GM21825 (cell line): ENCODE measurements around the gene SLC38A10.

ENCODE experiments used
- ATAC-seq: cut with Tn5 transposase; IDR thresholded peaks from one replicate; pipeline ENCODE4 v1.9.1; 2021; ENCODE audit warnings: mild to moderate bottlenecking, moderate library complexity; ENCODE audit not compliant: unreplicated experiment

Gene SLC38A10

GRCh38 chr17:81210868-81211267, 84.2 kb downstream of the SLC38A10 start:
- no peak for ATAC-seq

- ATAC-seq = no peak
Observed at GRCh38 chr17:81210466-81210865, 84.6 kb downstream of the SLC38A10 start.

GRCh38 chr17:81209141-81209540, 86.0 kb downstream of the SLC38A10 start:
- ATAC-seq = no peak

- no peak for ATAC-seq
Observed at GRCh38 chr17:81208651-81209050, 86.5 kb downstream of the SLC38A10 start.

- no peak for ATAC-seq
Observed at GRCh38 chr17:81207610-81208581, 87.2 kb downstream of the SLC38A10 start.

GRCh38 chr17:81206657-81207056, 88.5 kb downstream of the SLC38A10 start:
- no peak for ATAC-seq

- no peak for ATAC-seq
Observed at GRCh38 chr17:81206166-81206565, 88.9 kb downstream of the SLC38A10 start.

- no peak for ATAC-seq
Observed at GRCh38 chr17:81204578-81204977, 90.5 kb downstream of the SLC38A10 start.

- ATAC-seq = no peak
Observed at GRCh38 chr17:81203136-81203535, 92.0 kb downstream of the SLC38A10 start.

- no peak for ATAC-seq
Observed at GRCh38 chr17:81202318-81202717, 92.8 kb downstream of the SLC38A10 start.

- ATAC-seq = no peak
Observed at GRCh38 chr17:81200695-81201580, 94.2 kb downstream of the SLC38A10 start.

- ATAC-seq = no peak
Observed at GRCh38 chr17:81200201-81200600, 94.9 kb downstream of the SLC38A10 start.

- ATAC-seq = no peak
Observed at GRCh38 chr17:81199482-81199830, 95.7 kb downstream of the SLC38A10 start.

GRCh38 chr17:81198826-81199481, 96.2 kb downstream of the SLC38A10 start:
- ATAC-seq = no peak

- no peak for ATAC-seq
Observed at GRCh38 chr17:81197831-81198490, 97.1 kb downstream of the SLC38A10 start.

GRCh38 chr17:81197409-81197795, 97.7 kb downstream of the SLC38A10 start:
- ATAC-seq = no peak

- no peak for ATAC-seq
Observed at GRCh38 chr17:81196505-81197408, 98.3 kb downstream of the SLC38A10 start.

- no peak for ATAC-seq
Observed at GRCh38 chr17:81195941-81196495, 99.1 kb downstream of the SLC38A10 start.
